Measurements from ENCODE around the gene IPPK.

The IPPK gene

GRCh38 chr9:92669890-92670708, at the start of gene IPPK:
IPPK (minus strand) TSS chr9:92670131; CDS start chr9:92669988, 143 bp downstream.
- DNase-seq = peak; percentile 98
- Mint-ChIP-seq H3K9me3 (no peaks in the 10 kb centered on the region), H3K4me1 (ENCODE audit: low read depth) (peaks cover 36% of the 10 kb centered on the region), H3K27ac (peak within 1 kb of the TSS; percentile 97), H3K4me3 (peak within 1 kb of the TSS; percentile 98), H3K36me3 (ENCODE audit: low read depth) (peaks cover 47% of the 10 kb centered on the region), H3K27me3 (no peaks in the 10 kb centered on the region)

GRCh38 chr9:92719028-92719647, 49.2 kb upstream of the IPPK start:
- no peak for DNase-seq
- Mint-ChIP-seq H3K27me3 (no peaks in the 10 kb centered on the region), H3K27ac (peak overlapping the region; percentile 26), H3K4me1 (ENCODE audit: low read depth) (no peaks in the 10 kb centered on the region), H3K9me3 (no peaks in the 10 kb centered on the region), H3K4me3 (no peak overlapping the region), H3K36me3 (ENCODE audit: low read depth) (peaks cover 96% of the 10 kb centered on the region)

GRCh38 chr9:92718086-92719001, 48.4 kb upstream of the IPPK start:
- peaks cover 3% of the 10 kb centered on the region for H3K4me1 Mint-ChIP-seq (ENCODE audit: low read depth)
- DNase-seq = no peak
- H3K4me3 Mint-ChIP-seq = no peak overlapping the region
- H3K27me3 Mint-ChIP-seq = no peaks in the 10 kb centered on the region
- no peak overlapping the region for H3K27ac Mint-ChIP-seq
- peaks cover 98% of the 10 kb centered on the region for H3K36me3 Mint-ChIP-seq (ENCODE audit: low read depth)
- no peaks in the 10 kb centered on the region for H3K9me3 Mint-ChIP-seq

GRCh38 chr9:92717201-92718085, 47.5 kb upstream of the IPPK start:
- Mint-ChIP-seq H3K36me3 (ENCODE audit: low read depth) (peaks cover 98% of the 10 kb centered on the region), H3K27ac (no peak overlapping the region), H3K9me3 (no peaks in the 10 kb centered on the region), H3K4me3 (no peak overlapping the region), H3K27me3 (no peaks in the 10 kb centered on the region), H3K4me1 (ENCODE audit: low read depth) (peaks cover 10% of the 10 kb centered on the region)
- no peak for DNase-seq

- DNase-seq = peak; percentile 90
- Mint-ChIP-seq H3K27ac (no peak overlapping the region), H3K36me3 (ENCODE audit: low read depth) (peaks cover 96% of the 10 kb centered on the region), H3K27me3 (no peaks in the 10 kb centered on the region), H3K4me1 (ENCODE audit: low read depth) (peaks cover 18% of the 10 kb centered on the region), H3K4me3 (no peak overlapping the region), H3K9me3 (no peaks in the 10 kb centered on the region)
Measured at GRCh38 chr9:92716557-92716956, 46.6 kb upstream of the IPPK start.

- Mint-ChIP-seq H3K36me3 (ENCODE audit: low read depth) (peaks cover 97% of the 10 kb centered on the region), H3K27ac (no peak overlapping the region), H3K4me1 (ENCODE audit: low read depth) (peaks cover 23% of the 10 kb centered on the region), H3K27me3 (no peaks in the 10 kb centered on the region), H3K4me3 (no peak overlapping the region), H3K9me3 (no peaks in the 10 kb centered on the region)
- no peak for DNase-seq
Measured at GRCh38 chr9:92715488-92716231, 45.7 kb upstream of the IPPK start.

GRCh38 chr9:92714787-92715487, 45.0 kb upstream of the IPPK start:
- no peaks in the 10 kb centered on the region for H3K9me3 Mint-ChIP-seq
- H3K27ac Mint-ChIP-seq = no peak overlapping the region
- H3K36me3 Mint-ChIP-seq (ENCODE audit: low read depth) = peaks cover 96% of the 10 kb centered on the region
- no peaks in the 10 kb centered on the region for H3K27me3 Mint-ChIP-seq
- no peak for DNase-seq
- peaks cover 23% of the 10 kb centered on the region for H3K4me1 Mint-ChIP-seq (ENCODE audit: low read depth)
- H3K4me3 Mint-ChIP-seq = no peak overlapping the region

- Mint-ChIP-seq H3K36me3 (ENCODE audit: low read depth) (peaks cover 92% of the 10 kb centered on the region), H3K9me3 (no peaks in the 10 kb centered on the region), H3K4me3 (no peak overlapping the region), H3K27ac (peak overlapping the region; percentile 16), H3K27me3 (no peaks in the 10 kb centered on the region), H3K4me1 (ENCODE audit: low read depth) (peaks cover 23% of the 10 kb centered on the region)
- DNase-seq = no peak
Measured at GRCh38 chr9:92714016-92714415, 44.1 kb upstream of the IPPK start.

- Mint-ChIP-seq H3K27ac (peak overlapping the region; percentile 16), H3K36me3 (ENCODE audit: low read depth) (peaks cover 88% of the 10 kb centered on the region), H3K27me3 (no peaks in the 10 kb centered on the region), H3K4me3 (no peak overlapping the region), H3K4me1 (ENCODE audit: low read depth) (peaks cover 23% of the 10 kb centered on the region), H3K9me3 (no peaks in the 10 kb centered on the region)
- DNase-seq = no peak
Measured at GRCh38 chr9:92713528-92713927, 43.6 kb upstream of the IPPK start.

GRCh38 chr9:92712767-92713166, 42.8 kb upstream of the IPPK start:
- peaks cover 81% of the 10 kb centered on the region for H3K36me3 Mint-ChIP-seq (ENCODE audit: low read depth)
- DNase-seq = no peak
- H3K27me3 Mint-ChIP-seq = no peaks in the 10 kb centered on the region
- no peak overlapping the region for H3K4me3 Mint-ChIP-seq
- no peak overlapping the region for H3K27ac Mint-ChIP-seq
- peaks cover 23% of the 10 kb centered on the region for H3K4me1 Mint-ChIP-seq (ENCODE audit: low read depth)
- no peaks in the 10 kb centered on the region for H3K9me3 Mint-ChIP-seq

- Mint-ChIP-seq H3K27ac (peak overlapping the region; percentile 88), H3K9me3 (no peaks in the 10 kb centered on the region), H3K27me3 (no peaks in the 10 kb centered on the region), H3K4me3 (peak overlapping the region; percentile 12), H3K4me1 (ENCODE audit: low read depth) (peaks cover 28% of the 10 kb centered on the region), H3K36me3 (ENCODE audit: low read depth) (peaks cover 71% of the 10 kb centered on the region)
- DNase-seq = no peak
Measured at GRCh38 chr9:92711844-92712243, 41.9 kb upstream of the IPPK start.

GRCh38 chr9:92711146-92711545, 41.2 kb upstream of the IPPK start:
- H3K27ac Mint-ChIP-seq = peak overlapping the region; percentile 10
- DNase-seq = no peak
- H3K9me3 Mint-ChIP-seq = no peaks in the 10 kb centered on the region
- peaks cover 35% of the 10 kb centered on the region for H3K4me1 Mint-ChIP-seq (ENCODE audit: low read depth)
- H3K4me3 Mint-ChIP-seq = no peak overlapping the region
- peaks cover 65% of the 10 kb centered on the region for H3K36me3 Mint-ChIP-seq (ENCODE audit: low read depth)
- no peaks in the 10 kb centered on the region for H3K27me3 Mint-ChIP-seq

GRCh38 chr9:92710368-92710767, 40.4 kb upstream of the IPPK start:
- peak overlapping the region; percentile 18 for H3K27ac Mint-ChIP-seq

More at GRCh38 chr9:92710368-92710767, 40.4 kb upstream of the IPPK start:
- no peaks in the 10 kb centered on the region for H3K27me3 Mint-ChIP-seq
- peaks cover 37% of the 10 kb centered on the region for H3K4me1 Mint-ChIP-seq (ENCODE audit: low read depth)
- H3K36me3 Mint-ChIP-seq (ENCODE audit: low read depth) = peaks cover 61% of the 10 kb centered on the region
- no peak for DNase-seq
- no peaks in the 10 kb centered on the region for H3K9me3 Mint-ChIP-seq
- H3K4me3 Mint-ChIP-seq = no peak overlapping the region
